Colonic mucosa (tissue), 4 donors: Measurements from ENCODE around the gene IFNG-AS1. TPM values are rescaled to one million over a fixed set of nuclear protein-coding genes. Genes with fewer than 3 reads are reported as not detected.

ENCODE experiments used
- DNase-seq: peaks from one replicate; pipeline ENCODE4 v3.0.0-alpha.2; 2020
- H3K27ac ChIP-seq: fragments of 200-600 bp; one replicate; pipeline ENCODE4 v1.8.0; 2021
- H3K27me3 ChIP-seq: fragments of 200-600 bp; one replicate; pipeline ENCODE4 v1.8.0; 2021
- H3K36me3 ChIP-seq: fragments of 200-600 bp; one replicate; pipeline ENCODE4 v1.8.0; 2021
- H3K4me1 ChIP-seq: fragments of 200-600 bp; one replicate; pipeline ENCODE4 v1.8.0; 2021; ENCODE audit warnings: mild to moderate bottlenecking
- H3K4me3 ChIP-seq: fragments of 200-600 bp; one replicate; pipeline ENCODE4 v1.8.0; 2021
- H3K9ac ChIP-seq, 2 donors: one replicate each; pipeline ENCODE4 v1.7.0; 2013; ENCODE audit warnings: control low read depth in 2 of 2, low read depth in 2 of 2, low read length in 2 of 2
- H3K9me3 ChIP-seq: fragments of 200-600 bp; one replicate; pipeline ENCODE4 v1.8.0; 2021
- intact Hi-C: fragments of 100-400 bp; cut with DNase I; formaldehyde crosslinking; loops from one replicate; pipeline ENCODE4 v1.14.1; 2022
- total RNA-seq, 2 donors: library from RNA; stranded (reverse); fragmentation: NEBNext Ultra II Directional in 1 of 2; extraction: Animal tissue kit (Norgen Biotek cat#: 25700) in 1 of 2; gene quantifications; one replicate each; pipeline ENCODE4 v1.2.1, GENCODE V29; 2021
- TF ChIP-seq, protein P1 (sequence below): fragments of 200-600 bp; IDR thresholded peaks from one replicate; pipeline ENCODE4 v1.8.0; 2022; ENCODE audit warnings: antibody characterized with exemption, mild to moderate bottlenecking
- donor health status: healthy.
- donor health status: DM: no; HTN: no; CAD: no.
- donor health status: DM: no; HTN: no; CAD: no.

The IFNG-AS1 gene
- total RNA-seq, 2 donors from 2014 or later = not detected

DNA sequence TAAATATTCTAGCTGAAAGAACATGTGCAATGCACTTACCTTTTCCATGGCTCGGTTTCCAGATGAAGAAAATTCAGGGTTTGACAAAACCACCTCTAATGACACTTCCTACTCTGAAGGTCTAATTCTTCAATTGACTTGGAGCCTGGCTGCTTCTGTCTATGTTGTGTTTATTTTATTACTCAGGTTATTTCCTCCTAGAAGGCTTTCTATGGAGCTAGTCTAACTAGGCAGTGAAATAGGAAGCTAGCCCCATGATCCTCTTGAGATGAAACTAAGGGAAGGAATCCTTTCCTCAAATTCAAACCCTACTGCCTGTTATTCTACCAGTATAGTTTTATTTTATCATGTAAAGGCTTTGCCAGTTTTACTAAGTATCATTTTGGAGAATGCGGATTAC is 20.9 kb upstream of the IFNG-AS1 start:
- H3K4me3 ChIP-seq = no peak overlapping the region
- intact Hi-C loops = no loop called here

DNA sequence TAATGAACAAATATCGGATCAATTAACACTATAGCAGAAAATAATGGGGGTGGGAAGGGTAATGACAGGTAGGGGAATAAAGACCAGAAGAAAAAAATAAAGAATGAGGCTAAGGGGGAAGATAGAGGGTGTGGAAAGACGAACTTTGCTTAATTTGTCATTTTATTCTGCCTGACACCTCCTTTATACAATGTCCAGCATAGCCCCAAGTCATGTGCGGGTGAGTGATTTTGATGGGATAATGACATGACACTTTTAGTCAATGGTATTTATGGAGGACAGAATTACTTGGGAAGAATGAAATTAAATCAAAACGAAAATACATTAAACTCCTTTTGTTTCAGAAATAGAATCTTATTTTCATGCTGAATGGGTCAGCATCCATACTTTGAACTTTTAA is 20.5 kb upstream of the IFNG-AS1 start:
- TF ChIP-seq, protein P1, sequence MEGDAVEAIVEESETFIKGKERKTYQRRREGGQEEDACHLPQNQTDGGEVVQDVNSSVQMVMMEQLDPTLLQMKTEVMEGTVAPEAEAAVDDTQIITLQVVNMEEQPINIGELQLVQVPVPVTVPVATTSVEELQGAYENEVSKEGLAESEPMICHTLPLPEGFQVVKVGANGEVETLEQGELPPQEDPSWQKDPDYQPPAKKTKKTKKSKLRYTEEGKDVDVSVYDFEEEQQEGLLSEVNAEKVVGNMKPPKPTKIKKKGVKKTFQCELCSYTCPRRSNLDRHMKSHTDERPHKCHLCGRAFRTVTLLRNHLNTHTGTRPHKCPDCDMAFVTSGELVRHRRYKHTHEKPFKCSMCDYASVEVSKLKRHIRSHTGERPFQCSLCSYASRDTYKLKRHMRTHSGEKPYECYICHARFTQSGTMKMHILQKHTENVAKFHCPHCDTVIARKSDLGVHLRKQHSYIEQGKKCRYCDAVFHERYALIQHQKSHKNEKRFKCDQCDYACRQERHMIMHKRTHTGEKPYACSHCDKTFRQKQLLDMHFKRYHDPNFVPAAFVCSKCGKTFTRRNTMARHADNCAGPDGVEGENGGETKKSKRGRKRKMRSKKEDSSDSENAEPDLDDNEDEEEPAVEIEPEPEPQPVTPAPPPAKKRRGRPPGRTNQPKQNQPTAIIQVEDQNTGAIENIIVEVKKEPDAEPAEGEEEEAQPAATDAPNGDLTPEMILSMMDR = no peak
- Histone ChIP-seq H3K27me3 (no peaks in the 10 kb centered on the region), H3K9me3 (no peaks in the 10 kb centered on the region), H3K27ac (no peak overlapping the region), H3K36me3 (no peaks in the 10 kb centered on the region), H3K9ac (no peak overlapping the region), H3K4me3 (no peak overlapping the region), H3K4me1 (no peaks in the 10 kb centered on the region)
- DNase-seq = no peak
- intact Hi-C loops = no loop called here

More for the DNA sequence above, 20.9 kb upstream of the IFNG-AS1 start:
- Histone ChIP-seq H3K27me3 (no peaks in the 10 kb centered on the region), H3K36me3 (no peaks in the 10 kb centered on the region), H3K9me3 (no peaks in the 10 kb centered on the region), H3K4me1 (no peaks in the 10 kb centered on the region), H3K27ac (no peak overlapping the region), H3K9ac (no peak overlapping the region)
- TF ChIP-seq, protein P1 = no peak
- no peak for DNase-seq

DNA sequence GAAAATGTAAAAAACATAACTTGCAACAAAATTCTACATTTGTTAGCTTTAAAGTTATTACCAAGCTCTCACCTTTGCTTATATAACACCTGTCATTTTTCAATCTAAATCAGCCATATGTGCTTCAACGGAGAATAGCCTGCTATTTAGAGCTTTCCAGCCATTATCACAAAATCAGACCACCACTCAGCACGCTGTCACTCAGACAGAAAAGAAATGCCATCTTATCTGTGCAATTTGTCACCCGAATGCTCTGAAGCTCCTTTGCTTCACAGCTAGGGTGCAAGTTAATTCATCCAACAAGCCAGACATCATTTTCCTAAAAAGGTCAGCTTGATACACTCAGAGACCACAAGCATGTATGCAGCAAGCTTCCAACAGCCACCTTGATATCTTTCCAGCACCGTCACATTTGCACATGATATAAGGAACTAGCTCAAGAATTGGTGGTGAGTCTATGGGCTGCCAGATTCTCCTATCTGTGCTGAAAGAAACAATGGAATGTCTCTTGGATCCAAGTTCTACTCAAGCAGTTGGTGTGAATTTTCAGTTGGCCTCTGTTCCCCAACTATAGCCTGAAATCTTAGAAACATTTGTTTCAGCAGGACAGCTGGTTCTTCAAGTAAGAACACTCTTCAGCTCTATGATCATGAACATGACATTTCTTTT is 20.0 kb upstream of the IFNG-AS1 start:
- Histone ChIP-seq H3K4me3 (no peak overlapping the region), H3K27me3 (no peaks in the 10 kb centered on the region), H3K27ac (no peak overlapping the region), H3K9me3 (no peaks in the 10 kb centered on the region), H3K36me3 (no peaks in the 10 kb centered on the region), H3K9ac (no peak overlapping the region), H3K4me1 (no peaks in the 10 kb centered on the region)
- DNase-seq = no peak
- intact Hi-C loops = no loop called here
- TF ChIP-seq, protein P1 = no peak

DNA sequence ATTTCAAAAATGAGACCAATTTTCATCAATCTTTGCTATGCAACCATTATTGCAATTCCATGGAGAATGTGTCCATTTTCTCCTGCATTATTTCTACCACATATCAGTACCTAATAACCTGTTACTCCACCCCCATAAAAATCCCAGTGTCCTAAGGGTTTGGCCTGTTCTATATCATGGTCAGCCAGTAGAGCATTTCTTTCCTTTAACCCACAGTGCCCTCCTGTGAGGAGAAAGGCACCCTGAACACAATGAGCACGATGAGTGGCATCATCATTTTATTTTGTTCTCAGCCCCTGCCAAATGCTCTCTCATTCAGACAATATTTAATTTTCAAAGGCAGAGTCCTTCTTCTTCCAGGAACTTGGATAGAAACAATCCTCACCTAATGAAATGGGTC is 11.6 kb upstream of the IFNG-AS1 start:
- Histone ChIP-seq H3K36me3 (no peaks in the 10 kb centered on the region), H3K4me1 (no peaks in the 10 kb centered on the region), H3K27ac (no peak overlapping the region), H3K4me3 (no peak overlapping the region), H3K27me3 (no peaks in the 10 kb centered on the region), H3K9ac (no peak overlapping the region), H3K9me3 (no peaks in the 10 kb centered on the region)
- intact Hi-C loops = no loop called here
- DNase-seq = no peak
- TF ChIP-seq, protein P1 = no peak

DNA sequence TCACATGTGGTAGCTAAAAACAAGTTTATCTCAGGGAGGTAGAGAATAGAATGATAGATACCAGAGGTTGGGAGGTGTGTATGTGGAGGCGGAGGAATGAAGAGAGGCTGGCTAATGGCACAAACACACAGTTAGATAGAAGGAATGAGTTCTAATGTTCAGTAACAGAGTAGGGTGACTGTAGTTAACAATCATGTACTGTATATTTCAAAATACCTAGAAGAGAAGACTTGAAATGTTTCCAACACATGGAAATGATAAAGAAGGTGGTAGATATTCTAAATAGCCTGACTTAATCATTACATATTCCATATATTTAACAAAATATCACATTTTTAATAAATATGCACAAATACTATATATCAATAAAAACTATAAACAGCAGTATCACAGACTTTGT is 8.9 kb upstream of the IFNG-AS1 start:
- Histone ChIP-seq H3K27ac (no peak overlapping the region), H3K9me3 (no peaks in the 10 kb centered on the region), H3K4me3 (no peak overlapping the region), H3K9ac (no peak overlapping the region), H3K36me3 (no peaks in the 10 kb centered on the region), H3K27me3 (no peaks in the 10 kb centered on the region), H3K4me1 (no peaks in the 10 kb centered on the region)
- TF ChIP-seq, protein P1 = no peak
- intact Hi-C loops = no loop called here
- no peak for DNase-seq
